HG03097 (cell line): Measurements from ENCODE around the gene FEM1B.
"Not testable (repeated sequence)": the region's sequence is repeated elsewhere in the genome, so short reads cannot be mapped to it uniquely, and the experiment has no call there.

Experiments used
- ATAC-seq: cut with Tn5 transposase; IDR thresholded peaks from one replicate; pipeline ENCODE4 v1.9.1; 2021; ENCODE audit not compliant: unreplicated experiment, low FRiP score

Gene FEM1B

DNA sequence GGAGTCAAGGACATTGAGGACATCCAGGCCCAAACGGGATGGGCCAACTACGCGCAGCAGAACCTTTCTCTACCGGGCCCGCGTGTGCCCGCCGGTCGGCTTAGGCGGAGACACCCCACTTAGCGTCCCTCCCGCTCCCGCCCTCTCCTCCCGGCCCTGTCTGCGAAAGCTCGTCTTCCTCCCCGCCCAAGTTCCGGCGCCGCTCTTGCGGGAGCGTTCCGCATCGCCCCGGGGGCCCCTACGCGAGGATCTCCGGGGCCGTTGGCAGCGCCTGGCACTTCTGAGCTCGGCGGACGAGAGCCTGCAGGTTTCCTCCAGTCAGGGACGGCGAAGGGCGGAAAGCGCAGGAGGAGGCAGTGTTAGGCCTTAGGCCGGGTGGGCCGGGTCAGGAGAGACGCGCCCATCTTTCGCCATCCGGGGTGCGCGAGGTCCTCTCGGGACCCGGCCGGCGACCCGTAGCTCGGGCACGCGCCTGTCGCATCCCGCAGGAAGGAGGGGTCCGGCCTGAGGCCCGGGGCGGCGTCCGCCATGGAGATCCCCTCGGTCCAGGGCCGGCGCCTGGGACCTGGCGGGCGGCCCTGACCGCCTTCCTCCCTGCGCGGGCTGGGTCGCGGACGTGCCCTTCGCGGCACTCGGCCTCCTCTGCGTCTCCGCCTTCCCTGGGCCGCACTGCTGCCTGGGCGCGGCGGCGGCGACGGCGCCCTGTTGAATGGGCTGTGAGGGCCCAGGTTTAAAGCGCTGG, at the start of gene FEM1B:
Gene FEM1B (plus strand): TSS at position 143 of the 742 bp plus-strand sequence. CDS start 673 bp downstream, outside the sequence.
- peak; percentile 74 for ATAC-seq

DNA sequence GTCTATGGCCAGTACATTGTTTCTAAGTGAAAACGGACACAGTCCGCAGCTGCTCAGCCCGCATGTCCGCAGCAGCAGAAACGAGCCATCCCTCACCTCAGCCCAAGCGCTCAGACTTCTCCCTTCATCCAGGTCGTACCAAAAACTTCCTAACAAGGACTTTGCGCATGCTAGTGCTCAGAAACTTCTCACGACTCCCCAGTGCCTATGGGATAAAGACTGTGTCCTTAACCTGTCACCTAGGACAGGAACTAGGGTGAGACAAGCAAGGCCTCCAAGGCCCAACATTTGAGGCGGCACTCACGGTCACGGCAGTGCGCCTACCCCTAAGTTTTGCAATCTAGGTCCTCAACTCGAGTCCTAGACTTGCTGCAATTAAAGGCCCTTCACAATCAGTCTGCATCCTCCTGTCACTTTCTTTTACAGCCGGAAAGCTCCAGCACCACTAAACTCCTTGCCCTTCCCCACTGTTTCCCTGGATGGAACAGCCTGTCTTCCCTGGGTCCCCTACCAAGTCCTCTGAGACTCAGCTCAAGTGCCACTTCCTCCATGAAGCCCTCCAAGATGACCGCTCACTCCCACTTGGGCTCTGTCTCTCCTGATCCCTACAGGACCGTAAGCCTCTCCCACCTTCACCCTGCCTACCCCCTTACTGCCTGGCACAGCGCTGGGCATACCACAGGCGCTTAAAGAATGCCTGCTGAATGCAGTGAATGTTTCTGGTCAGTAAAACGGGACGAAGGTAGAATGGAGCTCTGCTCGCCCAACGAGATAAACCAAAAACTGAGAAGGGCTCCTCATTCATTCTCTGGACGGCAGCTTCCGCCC, 49.2 kb upstream of the FEM1B start:
- ATAC-seq = no peak

DNA sequence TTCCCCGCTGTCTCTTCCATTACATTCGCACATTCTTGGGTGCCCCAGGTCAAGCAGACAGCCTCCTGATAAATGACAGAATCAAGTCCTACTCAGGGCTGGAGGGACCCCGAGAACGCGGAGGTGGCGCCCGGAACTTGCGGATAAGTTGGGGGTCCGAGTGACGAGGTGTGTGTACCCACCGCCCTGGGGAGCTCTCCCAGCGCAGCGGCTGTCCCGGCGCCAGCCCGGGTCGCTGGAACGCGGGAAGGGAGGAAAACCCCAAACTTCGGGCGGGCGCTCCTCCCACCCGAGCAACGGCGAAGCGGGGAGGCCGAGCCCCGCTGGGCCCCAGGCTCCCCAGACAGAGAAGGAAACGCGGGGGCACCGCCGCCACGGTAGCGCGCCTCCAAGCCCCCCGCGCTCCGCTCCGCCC, 48.6 kb upstream of the FEM1B start:
- peak; percentile 7 for ATAC-seq

DNA sequence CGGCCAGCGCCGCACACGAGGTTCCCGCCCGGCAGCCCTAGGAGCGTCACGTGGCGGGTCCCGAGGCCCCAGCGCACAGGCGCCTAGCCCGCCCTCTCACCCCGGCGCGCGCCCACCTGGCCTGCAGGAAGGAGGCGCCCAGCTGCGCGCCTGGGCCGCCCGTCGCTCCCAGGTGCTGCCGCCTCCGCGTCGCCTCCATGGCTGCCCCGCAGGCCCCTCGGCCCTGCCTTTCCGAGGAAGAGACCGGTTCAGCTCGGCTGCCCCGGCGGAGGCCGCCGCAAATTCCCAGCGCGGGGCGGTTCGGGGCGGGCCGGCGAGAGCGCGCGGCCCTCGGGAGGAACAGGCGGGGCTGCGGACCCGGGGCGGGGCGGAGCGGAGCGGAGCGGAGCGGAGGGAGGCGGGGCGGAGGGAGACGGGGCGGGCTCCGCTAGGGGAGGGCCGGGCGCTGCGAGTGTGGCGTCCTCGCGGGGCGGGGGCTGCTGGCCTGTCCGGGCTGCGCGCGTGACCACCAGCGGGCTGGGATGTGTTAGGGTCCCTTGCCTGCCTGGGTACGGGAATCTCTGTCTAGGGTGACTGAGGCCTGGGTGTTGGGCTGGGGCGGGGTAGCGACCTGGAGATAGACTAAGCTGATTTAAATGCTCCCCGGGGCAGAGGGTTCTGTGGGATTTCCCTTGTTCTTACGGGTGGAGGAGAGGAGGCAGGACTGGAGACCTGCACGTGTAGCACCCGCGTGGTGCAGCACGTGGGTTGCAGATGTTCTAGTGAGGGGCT, 48.0 kb upstream of the FEM1B start, which contains the start of gene CLN6:
Gene CLN6 (minus strand): TSS at position 343 of the 771 bp plus-strand sequence. CDS start 144 bp downstream, at position 199.
- peak; percentile 50 for ATAC-seq

DNA sequence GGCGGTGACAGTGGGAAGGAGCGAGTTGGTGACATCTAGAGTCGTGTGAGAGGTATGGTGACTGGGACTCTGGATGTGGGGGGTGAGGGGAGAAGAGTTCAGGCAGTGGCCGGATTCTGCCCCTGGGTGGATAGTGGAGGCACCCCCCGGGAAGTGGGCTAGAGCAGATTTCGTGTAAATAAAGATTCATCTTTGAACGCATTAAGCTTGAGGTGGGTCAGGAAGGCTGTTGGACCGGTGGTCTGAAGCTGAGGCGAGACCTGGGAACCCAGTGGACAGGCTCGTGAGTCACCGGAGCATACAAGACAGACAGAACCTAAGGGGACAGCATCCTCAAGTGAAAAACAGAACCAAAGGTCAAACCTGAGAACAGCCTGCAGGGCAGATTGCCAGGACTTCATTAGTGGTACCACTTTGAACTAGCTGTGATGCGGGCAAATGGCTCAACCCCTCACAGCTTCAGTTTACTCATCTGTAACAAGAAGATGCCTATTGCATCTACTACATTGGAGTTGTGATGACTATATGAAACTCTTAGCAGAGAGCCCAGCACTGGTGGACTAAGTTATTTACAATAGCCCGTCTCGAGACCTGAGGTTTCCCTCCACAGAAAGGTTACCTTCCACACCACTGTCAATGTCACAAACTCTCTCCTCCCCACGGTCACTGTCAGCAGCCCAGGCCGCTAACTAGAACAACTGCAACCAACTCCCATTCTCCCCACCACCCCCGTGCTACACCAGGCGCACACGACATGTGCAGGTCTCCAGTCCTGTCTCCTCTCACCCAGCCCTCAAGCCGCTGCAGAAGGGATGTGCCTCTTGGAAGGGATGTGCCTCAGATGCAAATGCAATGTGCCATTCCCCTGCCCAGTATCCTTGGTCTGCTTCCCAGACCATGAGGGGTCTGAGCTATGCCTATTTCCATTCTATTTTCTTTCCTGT, 47.1 kb upstream of the FEM1B start:
- ATAC-seq = no peak

DNA sequence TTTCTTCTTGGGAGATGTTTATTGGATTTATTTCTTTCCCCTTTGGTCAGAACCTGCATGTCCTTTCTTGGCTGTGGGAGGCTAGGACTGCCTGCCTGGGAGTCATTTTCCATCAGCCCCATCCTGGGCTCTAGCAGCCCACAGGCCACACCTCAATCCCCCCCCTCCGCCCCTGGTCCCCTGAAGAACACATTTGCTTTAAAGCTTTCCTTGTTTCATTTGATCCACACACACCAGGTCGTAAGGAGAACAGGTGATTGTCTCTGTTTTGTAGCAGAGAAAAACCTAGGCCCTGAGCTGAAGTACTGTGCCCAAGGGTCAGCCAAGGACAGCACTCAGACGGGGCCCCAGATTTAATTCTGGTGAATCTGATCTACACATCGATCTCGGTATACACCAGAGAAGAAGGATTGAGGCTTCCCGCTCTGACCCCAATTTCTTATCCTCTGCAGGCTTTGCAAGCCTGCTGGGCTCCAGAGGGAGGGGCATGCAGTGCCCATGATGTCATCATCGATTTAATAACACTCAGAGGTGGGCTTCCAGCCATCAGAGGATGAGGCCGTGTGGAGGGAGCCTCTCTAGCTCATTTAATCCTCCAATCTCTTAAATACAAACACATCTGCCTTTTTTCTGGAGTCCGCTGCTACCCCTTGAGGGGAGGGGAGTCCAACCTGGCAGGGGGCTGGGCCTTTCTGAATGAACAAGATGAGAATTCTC, 46.3 kb upstream of the FEM1B start:
- no peak for ATAC-seq

DNA sequence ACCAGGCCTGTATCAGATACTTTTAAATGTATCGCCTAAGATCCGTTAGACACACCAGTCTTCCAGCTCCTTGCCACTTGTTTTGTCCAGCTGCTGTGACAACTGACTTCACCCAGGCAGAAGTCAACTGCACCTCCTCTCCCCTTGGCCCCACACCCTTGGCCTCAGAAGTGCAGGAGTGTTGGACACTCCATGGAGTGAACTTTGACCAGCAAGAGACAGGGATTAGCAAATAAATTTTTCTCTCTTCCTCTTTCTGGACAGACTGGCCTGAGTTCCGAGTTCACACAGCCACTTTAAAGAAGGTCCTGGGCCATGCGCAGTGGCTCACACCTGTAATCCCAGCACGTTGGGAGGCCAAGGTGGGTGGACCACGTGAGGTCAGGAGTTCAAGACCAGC, 45.1 kb upstream of the FEM1B start:
- ATAC-seq = no peak

DNA sequence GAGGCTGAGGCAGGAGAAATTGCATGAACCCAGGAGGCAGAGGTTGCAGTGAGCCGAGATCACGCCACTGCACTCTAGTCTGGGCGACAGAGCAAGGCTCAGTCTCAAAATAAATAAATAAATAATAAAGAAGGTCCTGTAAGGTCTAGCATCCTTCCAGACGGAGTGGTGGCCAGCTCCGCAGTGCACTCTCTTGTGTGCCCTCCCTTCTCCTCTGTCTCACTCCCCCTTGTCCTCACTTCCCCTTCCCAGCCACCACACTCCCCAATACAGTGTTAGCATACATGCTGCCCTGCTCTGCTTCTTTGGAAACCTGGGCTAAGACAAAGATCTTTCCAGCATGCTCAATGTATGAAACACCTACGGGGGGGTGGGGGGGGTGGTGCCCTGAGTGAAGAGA, 44.6 kb upstream of the FEM1B start:
- no peak for ATAC-seq

DNA sequence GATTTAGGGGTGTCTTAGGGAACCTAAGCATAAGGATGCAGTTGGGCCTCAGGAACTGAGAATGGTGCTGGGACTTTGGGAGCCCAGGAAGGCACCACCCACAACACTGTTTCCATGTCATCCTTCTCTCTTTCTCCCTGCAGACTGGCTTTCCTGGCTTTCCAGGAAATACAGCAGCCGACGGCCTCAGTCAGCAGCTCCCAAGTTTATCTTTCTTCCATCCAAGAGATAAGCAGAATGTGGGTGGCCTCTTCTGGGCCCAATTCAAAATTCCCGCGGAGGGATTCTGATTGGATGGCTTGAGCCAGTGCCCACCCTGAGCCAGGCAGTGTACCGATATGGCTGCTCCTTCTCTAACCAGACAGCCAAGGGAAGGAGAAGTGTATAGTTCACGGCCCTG, 43.5 kb upstream of the FEM1B start:
- ATAC-seq = no peak

DNA sequence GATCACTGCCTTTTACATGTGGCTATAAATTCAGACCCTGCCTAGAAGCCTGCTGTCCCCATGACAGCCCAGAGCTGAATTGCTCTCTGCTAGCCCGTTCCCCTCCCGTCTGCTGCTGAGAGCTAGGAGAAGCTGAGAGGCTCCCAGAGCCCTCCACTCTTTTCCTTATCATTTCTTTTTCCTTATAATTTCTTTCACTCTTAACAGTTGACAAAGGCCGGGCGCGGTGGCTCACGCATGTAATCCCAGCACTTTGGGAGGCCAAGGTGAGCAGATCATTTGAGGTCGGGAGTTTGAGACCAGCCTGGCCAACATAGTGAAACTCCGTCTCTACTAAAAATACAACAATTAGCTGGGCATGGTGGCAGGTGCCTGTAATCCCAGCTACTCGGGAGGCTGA, 43.0 kb upstream of the FEM1B start:
- ATAC-seq = not testable (repeated sequence)

DNA sequence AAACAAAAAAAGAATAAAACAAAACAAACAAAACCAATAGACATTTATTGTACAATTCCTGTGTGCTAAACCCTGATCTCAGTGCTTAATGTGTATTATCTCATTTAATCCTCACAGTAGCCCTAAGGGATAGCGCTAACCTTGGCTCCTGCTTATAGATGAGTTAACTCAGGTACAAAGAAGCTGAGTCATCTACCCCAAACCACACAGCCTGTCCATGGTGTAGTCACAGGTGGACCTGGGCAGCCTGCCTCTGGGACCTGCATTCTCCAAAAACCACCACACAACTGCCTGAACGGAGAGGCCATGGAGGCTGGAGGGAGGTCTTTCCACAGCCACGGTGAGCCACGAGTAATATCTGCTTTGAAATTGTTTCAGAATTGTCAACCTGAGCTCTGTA, 42.5 kb upstream of the FEM1B start:
- ATAC-seq = no peak

DNA sequence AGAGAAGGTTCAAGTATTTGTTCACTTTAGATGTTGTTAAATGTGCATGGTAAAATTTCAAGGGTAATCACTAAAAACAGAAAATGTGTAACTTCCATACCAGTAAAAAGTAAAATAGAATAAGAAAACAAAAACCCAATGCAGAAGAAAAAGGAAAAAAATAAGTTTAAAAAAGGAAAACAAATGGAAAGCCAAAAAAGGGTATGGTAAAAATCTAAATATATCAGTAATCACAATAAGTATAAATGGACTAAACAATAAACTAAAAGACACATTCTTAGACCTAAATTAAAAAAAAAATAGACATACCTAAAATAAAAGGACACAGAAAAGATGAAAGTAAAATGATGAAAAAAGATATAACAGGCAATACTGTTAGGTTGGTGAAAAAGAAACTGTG, 38.5 kb upstream of the FEM1B start:
- no peak for ATAC-seq

DNA sequence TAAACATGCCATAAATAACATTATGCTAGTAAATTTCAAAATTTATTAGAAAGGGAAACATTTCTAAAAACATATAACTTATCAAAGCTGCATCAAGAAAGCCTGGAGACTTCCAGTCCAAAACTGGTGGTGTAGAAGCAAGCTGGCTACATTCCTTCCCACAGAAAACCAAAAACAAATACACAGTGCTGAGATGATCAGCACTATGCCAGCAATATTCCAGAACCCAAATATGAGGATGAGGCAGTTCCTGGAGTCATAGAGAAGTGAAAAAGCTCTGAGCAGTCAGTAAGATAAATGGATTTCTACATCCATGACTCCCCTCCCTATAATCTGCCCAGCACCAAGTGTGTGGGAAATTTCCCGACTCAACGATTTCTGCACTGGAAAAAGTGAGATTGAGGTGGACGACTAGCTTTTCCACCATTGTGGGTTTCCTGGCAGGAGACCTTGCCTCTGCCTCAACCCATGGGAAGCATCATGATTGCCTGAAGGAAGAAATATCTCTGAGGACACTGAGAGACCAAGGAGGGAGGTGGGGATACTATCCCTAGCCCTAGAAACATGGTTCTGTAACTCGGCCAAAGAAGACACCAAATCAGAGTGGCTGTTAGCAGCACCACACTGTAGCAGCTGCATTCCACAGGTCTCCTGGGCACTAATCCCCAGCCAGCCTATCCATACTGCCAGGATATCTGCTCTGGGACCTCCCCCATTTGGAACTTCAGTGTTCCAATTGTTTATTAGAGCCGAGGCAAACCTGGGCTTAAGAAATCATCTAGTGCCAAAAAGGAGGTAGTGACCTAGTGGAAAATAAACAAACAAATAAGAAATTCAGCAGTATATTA, 36.2 kb upstream of the FEM1B start:
- ATAC-seq = no peak

DNA sequence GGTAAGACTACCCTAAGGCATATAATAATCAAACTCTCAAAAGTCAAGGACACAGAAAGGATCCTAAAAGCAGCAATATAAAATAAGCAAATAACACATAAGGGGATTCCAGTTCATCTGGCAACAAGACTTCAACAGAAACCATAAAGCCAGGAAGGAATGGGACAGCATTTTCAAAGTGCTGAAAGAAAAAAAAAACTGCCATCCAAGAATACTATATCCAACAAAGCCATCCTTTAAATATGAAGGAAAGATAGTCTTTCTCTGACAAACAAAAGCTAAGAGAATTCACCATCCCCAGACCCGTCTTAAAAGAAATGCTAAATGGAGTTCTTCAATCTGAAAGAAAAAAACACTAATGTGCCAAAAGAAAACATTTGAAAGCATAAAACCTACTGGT, 33.3 kb upstream of the FEM1B start:
- ATAC-seq = no peak

DNA sequence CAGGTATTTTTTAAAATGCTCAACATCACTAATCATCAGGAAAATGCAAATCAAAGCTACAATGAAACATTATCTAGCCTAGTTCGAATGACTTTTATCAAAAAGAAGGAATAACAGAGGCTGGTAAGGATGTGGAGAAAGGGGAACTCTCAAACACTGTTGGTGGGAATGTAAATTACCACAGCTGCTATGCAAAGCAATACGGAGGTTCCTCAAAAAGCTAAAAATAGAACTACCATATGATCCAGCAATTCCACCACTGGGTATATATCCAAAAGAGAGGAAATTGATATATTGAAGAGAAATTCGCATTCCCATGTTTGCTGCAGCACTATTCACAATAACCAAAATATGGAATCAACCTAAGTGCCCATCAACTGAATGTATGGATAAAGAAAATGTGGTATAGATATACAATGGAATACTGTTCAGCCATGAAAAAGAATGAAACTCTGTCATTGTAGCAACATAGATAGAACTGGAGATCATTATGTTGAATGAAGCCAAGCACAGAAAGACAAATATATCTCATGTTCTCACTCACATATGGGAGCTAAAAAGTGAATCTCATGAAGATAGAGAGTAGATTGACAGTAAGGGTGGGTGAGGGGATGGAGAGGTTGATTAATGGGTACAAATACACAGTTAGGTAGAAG, 28.4 kb upstream of the FEM1B start:
- no peak for ATAC-seq

DNA sequence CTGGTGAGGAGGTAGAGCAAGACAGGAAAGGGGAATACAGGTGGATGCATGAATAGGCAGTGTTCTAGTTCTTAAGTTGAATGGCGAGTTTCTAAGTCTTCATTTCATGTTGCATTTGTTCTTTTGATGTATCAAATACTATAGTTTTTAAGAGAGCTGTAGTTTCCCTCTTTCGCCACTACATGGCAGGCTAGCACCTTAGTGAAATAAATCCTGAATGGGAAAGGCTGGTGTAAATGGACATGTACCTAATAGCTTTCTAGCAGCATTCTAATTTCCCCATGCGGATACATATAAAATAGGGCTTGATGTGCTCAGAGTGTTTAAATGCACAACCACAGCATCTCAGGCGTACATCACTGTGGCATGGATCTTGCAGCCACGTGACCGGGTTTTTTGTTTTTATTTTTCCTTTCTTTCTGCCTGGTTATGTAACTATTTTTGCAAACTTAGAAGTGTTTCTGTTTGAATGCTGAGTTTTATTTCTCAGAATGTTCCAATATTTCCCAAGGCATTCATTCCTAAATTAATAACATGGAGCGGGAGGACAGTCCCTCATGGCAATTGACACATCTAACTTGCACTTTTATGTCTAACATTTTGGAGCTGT, 24.5 kb upstream of the FEM1B start:
- ATAC-seq = no peak

DNA sequence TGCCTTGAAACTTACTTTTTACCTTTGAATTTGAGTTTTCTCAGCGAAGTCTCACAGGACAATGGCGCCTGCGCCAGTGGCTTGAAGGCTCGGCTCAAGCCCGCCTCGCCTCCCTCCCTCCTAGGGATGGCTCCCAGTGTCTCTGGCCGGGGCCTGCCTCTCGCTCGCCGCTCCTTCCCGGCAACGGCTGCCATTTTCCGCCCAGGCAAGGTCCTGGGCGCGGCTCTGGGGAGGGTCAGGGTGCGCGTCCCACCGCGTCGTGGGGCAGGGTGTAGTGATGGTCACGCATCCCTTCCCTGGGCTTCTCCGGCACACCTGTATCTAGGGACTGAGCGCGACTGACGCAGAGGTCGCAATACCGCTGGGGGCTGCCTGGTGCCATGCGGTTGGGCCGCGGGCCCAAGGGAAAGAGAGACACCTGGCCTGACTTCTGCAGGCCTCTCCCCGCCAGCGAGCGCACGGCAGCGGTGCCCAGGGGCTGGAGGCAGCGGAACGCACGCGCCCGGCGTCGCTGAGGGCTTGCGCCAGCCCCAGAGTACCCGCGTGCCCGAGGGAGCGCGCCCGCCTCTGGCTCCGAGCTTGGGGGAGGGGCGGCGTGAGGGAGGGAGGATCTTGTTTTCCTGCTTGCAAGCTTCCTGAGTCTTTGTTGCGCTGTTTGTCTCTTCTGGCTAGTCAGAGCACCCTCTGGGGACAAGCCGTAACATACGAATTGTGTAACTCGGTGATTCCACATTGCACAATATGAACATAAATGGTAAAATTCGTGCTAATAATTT, 20.7 kb upstream of the FEM1B start:
- ATAC-seq = no peak
